ENCODE results near the gene CDK17.
A peak's percentile ranks its signal among the peaks of the same experiment; 100 is the strongest.
"Not testable (repeated sequence)": the region's sequence is repeated elsewhere in the genome, so short reads cannot be mapped to it uniquely, and the experiment has no call there.

The CDK17 gene

GRCh38 chr12:96322720-96323119 lies 77.5 kb downstream of the CDK17 start:
- no peak for TF ChIP-seq CTCF (IDR thresholded peaks at IDR 0.05; ENCODE audit: control insufficient read depth, extremely low read depth, insufficient read depth)
- H3K4me3 ChIP-seq (ENCODE audit: low read depth, low read length), result no peak overlapping the region
- DNase-seq (ENCODE audit: low read depth), result no peak

DNA sequence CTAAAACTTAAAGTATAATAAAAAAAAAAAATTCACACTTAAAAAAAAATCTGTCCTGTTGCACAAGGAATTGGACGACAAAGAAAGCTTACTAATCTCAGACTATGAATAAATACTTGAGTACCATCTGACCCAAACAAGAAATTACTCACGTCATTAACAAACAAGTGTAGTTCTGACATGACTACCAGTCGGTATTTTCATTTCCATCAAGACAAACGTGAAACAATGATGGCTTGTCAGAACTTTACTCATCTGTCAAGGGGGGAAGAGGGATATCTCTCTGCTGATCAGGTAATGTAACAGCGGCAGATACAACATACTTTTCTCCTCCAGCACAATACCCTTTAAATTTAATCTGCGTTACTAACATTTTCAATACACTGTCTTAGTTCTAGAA lies 78.3 kb downstream of the CDK17 start:
- DNase-seq (ENCODE audit: low read depth), result no peak
- no peak for TF ChIP-seq CTCF (IDR thresholded peaks at IDR 0.05; ENCODE audit: control insufficient read depth, extremely low read depth, insufficient read depth)
- H3K4me3 ChIP-seq (ENCODE audit: low read depth, low read length), result no peak overlapping the region

- not testable (repeated sequence) for H3K4me3 ChIP-seq (ENCODE audit: low read depth, low read length); DNase-seq (ENCODE audit: low read depth)
Measured at GRCh38 chr12:96317801-96318200, 82.4 kb downstream of the CDK17 start.

DNA sequence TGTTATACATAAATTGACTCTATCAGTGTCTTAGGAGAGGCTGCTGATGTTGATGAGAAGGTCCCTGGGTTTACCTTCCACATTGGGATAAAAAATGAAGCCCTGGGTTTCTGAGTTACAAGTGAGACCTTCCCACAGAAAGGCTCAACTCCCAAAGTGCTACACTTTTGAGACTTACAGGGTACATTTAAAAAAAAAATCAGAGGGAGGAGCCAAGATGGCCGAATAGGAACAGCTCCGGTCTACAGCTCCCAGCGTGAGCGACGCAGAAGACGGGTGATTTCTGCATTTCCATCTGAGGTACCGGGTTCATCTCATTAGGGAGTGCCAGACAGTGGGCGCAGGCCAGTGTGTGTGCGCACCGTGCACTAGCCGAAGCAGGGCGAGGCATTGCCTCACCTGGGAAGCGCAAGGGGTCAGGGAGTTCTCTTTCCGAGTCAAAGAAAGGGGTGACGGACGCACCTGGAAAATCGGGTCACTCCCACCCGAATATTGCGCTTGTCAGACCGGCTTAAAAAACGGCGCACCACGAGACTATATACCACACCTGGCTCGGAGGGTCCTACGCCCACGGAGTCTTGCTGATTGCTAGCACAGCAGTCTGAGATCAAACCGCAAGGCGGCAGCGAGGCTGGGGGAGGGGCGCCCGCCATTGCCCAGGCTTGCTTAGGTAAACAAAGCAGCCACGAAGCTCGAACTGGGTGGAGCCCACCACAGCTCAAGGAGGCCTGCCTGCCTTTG lies 84.3 kb downstream of the CDK17 start:
- DNase-seq (ENCODE audit: low read depth), result not testable (repeated sequence)
- H3K4me3 ChIP-seq (ENCODE audit: low read depth, low read length), result peak overlapping the region; percentile 21

DNA sequence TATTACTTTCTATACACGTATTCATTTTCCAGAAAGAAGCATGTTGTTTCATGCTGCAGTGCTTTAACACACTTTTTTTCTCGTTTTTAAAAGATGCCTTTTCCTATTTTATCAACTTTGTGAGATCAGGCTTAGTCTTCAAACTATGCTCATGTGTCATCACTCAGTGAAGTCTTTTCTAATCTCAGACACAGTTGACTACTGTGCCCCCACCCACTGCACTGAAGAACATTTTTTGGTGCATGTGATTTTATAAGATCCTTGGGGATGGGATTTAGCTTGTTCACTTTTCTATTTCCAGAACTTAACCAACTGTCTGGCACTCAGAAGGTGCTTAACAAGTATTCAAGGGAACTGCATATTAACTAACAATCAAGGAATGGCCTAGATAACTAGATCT lies 85.5 kb downstream of the CDK17 start:
- no peak for DNase-seq (ENCODE audit: low read depth)
- no peak overlapping the region for H3K4me3 ChIP-seq (ENCODE audit: low read depth, low read length)
- no peak for TF ChIP-seq CTCF (IDR thresholded peaks at IDR 0.05; ENCODE audit: control insufficient read depth, extremely low read depth, insufficient read depth)

- no peak for DNase-seq (ENCODE audit: low read depth)
- H3K4me3 ChIP-seq (ENCODE audit: low read depth, low read length), result no peak overlapping the region
- TF ChIP-seq CTCF (IDR thresholded peaks at IDR 0.05; ENCODE audit: control insufficient read depth, extremely low read depth, insufficient read depth), result no peak
Measured at GRCh38 chr12:96313606-96314005, 86.6 kb downstream of the CDK17 start.

DNA sequence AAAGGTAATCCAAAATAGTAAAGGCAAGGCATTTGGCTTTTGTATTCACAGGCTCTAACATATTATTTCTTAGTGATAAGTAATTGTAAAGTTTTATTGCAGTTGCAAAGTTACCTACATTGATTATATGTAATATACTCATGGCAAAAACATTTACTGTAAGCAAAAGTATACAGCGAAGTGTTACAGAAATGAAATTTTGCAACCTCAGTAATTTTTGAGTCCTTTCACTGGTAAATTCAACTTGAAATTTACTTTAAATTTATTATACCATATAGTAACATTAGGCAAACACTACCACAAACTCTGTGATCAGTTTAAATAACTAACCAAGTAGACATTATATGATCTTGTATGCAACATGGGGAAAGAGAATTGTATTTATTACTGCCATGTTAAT lies 89.0 kb downstream of the CDK17 start:
- H3K4me3 ChIP-seq (ENCODE audit: low read depth, low read length), result no peak overlapping the region
- TF ChIP-seq CTCF (IDR thresholded peaks at IDR 0.05; ENCODE audit: control insufficient read depth, extremely low read depth, insufficient read depth), result no peak
- DNase-seq (ENCODE audit: low read depth), result no peak

DNA sequence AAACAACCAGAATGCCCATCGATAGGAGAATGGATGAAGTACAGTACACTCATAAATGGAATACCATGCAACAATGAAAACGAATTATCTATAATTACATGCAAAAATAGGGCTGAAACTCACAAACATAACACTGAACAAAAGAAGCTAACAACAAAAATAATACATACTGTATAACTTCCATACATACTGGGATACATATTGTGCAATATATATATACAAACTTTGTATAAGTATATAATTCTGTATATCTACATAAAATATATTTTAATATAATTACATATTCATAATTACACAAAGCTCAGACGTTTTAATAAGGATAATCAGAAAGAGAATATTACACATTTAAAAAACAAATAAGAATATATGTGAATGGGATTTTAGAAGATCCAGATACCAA lies 90.2 kb downstream of the CDK17 start:
- no peak for DNase-seq (ENCODE audit: low read depth)
- no peak for TF ChIP-seq CTCF (IDR thresholded peaks at IDR 0.05; ENCODE audit: control insufficient read depth, extremely low read depth, insufficient read depth)
- H3K4me3 ChIP-seq (ENCODE audit: low read depth, low read length), result no peak overlapping the region

Measured in LNCaP clone FGC (cell line).